MCF 10A (cell line): Measurements from ENCODE around the gene ADCY1. TPM values are rescaled to one million over a fixed set of nuclear protein-coding genes. Genes with fewer than 3 reads are reported as not detected.

Source experiments
- BruUV-seq: library from RNA; stranded (reverse); fragments of 400-500 nt; replicated peaks from 2 replicates; lab custom pipeline; 2021; lab: Mats Ljungman, UMichigan
- CTCF ChIA-PET: fragments of 300-600 bp; sonication (Branson Sonifier 250); formaldehyde crosslinking; extraction: SDS; loops from one replicate; lab custom pipeline; 2021; ENCODE audit warnings: antibody characterized with exemption, inconsistent platforms; lab: Yijun Ruan, JAX
- POLR2A ChIA-PET: fragments of 300-600, 350-650 bp; sonication (Branson Sonifier 250); formaldehyde crosslinking; extraction: SDS; loops from one replicate; lab custom pipeline; 2020; ENCODE audit warnings: antibody characterized with exemption, inconsistent platforms; lab: Yijun Ruan, JAX
- DNase-seq: peaks from one replicate; pipeline ENCODE4 v3.0.0-alpha.2; 2018; ENCODE audit not compliant: unreplicated experiment
- H3K27ac Mint-ChIP-seq: one replicate; pipeline ENCODE4 v1.8.0; 2022; ENCODE audit warnings: mild to moderate bottlenecking, low read depth, mixed read lengths; ENCODE audit not compliant: unreplicated experiment
- H3K27me3 Mint-ChIP-seq: one replicate; pipeline ENCODE4 v1.8.0; 2022; ENCODE audit warnings: mixed read lengths; ENCODE audit not compliant: insufficient read depth, unreplicated experiment
- H3K36me3 Mint-ChIP-seq: one replicate; pipeline ENCODE4 v1.8.0; 2022; ENCODE audit warnings: mild to moderate bottlenecking, moderate library complexity, mixed read lengths; ENCODE audit not compliant: insufficient read depth, unreplicated experiment
- H3K4me1 Mint-ChIP-seq: one replicate; pipeline ENCODE4 v1.8.0; 2022; ENCODE audit warnings: mixed read lengths; ENCODE audit not compliant: insufficient read depth, unreplicated experiment
- H3K4me3 Mint-ChIP-seq: one replicate; pipeline ENCODE4 v1.8.0; 2022; ENCODE audit warnings: mild to moderate bottlenecking, moderate library complexity, mixed read lengths; ENCODE audit not compliant: unreplicated experiment
- H3K9me3 Mint-ChIP-seq: one replicate; pipeline ENCODE4 v1.8.0; 2022; ENCODE audit warnings: mixed read lengths; ENCODE audit not compliant: unreplicated experiment
- intact Hi-C: fragments of 100-400 bp; cut with micrococcal nuclease; formaldehyde crosslinking; loops from 2 replicates; pipeline ENCODE4 v1.14.1; 2022
- total RNA-seq: library from RNA; stranded (reverse); gene quantifications from 2 replicates; pipeline ENCODE4 v1.2.3, GENCODE V29; 2022
- TF ChIP-seq, protein P1 (sequence below): fragments of 200-600 bp; IDR thresholded peaks from one replicate; pipeline ENCODE4 v1.8.0; 2022; ENCODE audit warnings: antibody characterized with exemption, mild to moderate bottlenecking; ENCODE audit not compliant: unreplicated experiment

Gene ADCY1
- total RNA-seq, 1 experiment from 2014 or later = 0.61 TPM

DNA sequence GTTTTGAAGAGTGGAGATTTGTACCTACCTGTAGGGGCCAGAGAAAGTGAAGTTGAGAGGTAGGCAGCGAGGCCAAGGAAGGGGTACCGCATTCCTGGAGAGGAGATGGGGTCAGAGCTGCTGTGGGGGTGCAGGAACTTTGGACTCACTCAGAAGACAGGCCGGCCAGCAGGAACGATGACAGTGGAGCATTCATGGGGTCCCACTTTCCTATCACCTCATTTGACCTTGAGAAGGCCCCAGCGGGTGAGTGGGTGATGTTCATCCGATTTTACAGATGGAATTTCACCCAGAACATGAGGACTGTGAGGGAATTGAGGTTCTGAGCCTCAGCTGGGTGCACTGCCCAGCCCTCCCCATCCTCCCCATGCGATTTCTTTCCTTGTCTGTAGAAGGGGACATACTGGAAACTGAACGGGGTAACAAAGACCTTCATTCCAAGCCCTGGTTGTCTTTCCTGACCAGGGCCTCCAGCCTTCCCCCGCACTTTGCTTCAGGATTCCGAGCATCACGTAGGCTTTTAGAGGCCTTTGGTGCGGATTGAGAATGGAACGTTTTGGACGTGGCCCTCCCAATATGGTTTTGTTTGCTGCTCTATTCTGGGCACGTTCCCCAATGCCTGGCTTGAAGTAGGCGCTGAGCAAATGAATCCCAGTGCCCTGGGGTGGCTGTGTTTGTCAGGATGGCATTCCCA lies 87.3 kb downstream of the ADCY1 start:
- ChIA-PET POLR2A (no interaction called here), CTCF (interaction anchor here (0.6 to 1.7 kb wide), 3 partner anchors 28 to 593 kb away, joined by 3 read pairs; no protein-coding TSS in a partner anchor)
- no peak for DNase-seq
- intact Hi-C loops = loop anchor here (10.0 kb wide), 1 partner anchor 507 kb away; the partner anchor contains the start of gene RAMP3
- H3K27ac Mint-ChIP-seq = no peak overlapping the region
- H3K4me3 Mint-ChIP-seq = no peak overlapping the region
- H3K9me3 Mint-ChIP-seq = no peaks in the 10 kb centered on the region
- BruUV-seq = no TSS peak
- TF ChIP-seq, protein P1, sequence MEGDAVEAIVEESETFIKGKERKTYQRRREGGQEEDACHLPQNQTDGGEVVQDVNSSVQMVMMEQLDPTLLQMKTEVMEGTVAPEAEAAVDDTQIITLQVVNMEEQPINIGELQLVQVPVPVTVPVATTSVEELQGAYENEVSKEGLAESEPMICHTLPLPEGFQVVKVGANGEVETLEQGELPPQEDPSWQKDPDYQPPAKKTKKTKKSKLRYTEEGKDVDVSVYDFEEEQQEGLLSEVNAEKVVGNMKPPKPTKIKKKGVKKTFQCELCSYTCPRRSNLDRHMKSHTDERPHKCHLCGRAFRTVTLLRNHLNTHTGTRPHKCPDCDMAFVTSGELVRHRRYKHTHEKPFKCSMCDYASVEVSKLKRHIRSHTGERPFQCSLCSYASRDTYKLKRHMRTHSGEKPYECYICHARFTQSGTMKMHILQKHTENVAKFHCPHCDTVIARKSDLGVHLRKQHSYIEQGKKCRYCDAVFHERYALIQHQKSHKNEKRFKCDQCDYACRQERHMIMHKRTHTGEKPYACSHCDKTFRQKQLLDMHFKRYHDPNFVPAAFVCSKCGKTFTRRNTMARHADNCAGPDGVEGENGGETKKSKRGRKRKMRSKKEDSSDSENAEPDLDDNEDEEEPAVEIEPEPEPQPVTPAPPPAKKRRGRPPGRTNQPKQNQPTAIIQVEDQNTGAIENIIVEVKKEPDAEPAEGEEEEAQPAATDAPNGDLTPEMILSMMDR = no peak
- H3K4me1 Mint-ChIP-seq = no peaks in the 10 kb centered on the region
- H3K36me3 Mint-ChIP-seq = no peaks in the 10 kb centered on the region
- peaks cover 11% of the 10 kb centered on the region for H3K27me3 Mint-ChIP-seq

DNA sequence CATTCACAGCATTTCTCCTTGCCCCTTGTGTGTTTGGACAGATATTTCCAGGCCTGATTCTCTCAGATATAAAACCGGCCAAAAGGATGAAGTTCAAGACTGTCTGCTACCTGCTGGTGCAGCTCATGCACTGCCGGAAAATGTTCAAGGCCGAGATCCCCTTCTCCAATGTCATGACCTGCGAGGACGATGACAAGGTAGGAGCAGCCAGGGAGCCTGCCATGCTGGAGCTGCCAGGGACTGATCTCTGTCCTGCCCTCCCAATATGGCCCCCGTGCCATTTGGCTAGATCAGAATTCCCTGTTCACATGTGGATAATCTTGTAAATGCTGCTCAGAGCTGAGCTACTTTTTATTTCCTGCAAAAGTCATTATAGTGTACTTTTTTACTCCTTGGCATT lies 87.8 kb downstream of the ADCY1 start:
- BruUV-seq = no TSS peak
- no peak overlapping the region for H3K27ac Mint-ChIP-seq
- H3K4me3 Mint-ChIP-seq = no peak overlapping the region
- TF ChIP-seq, protein P1 = no peak
- no peaks in the 10 kb centered on the region for H3K4me1 Mint-ChIP-seq
- intact Hi-C loops = loop anchor here (10.0 kb wide), 1 partner anchor 507 kb away; the partner anchor contains the start of gene RAMP3
- peaks cover 11% of the 10 kb centered on the region for H3K27me3 Mint-ChIP-seq
- H3K9me3 Mint-ChIP-seq = no peaks in the 10 kb centered on the region
- DNase-seq = no peak
- ChIA-PET POLR2A (no interaction called here), CTCF (interaction anchor here (0.6 to 1.7 kb wide), 5 partner anchors 16 to 793 kb away, joined by 3 to 4 read pairs (median 3); no protein-coding TSS in a partner anchor)
- no peaks in the 10 kb centered on the region for H3K36me3 Mint-ChIP-seq

DNA sequence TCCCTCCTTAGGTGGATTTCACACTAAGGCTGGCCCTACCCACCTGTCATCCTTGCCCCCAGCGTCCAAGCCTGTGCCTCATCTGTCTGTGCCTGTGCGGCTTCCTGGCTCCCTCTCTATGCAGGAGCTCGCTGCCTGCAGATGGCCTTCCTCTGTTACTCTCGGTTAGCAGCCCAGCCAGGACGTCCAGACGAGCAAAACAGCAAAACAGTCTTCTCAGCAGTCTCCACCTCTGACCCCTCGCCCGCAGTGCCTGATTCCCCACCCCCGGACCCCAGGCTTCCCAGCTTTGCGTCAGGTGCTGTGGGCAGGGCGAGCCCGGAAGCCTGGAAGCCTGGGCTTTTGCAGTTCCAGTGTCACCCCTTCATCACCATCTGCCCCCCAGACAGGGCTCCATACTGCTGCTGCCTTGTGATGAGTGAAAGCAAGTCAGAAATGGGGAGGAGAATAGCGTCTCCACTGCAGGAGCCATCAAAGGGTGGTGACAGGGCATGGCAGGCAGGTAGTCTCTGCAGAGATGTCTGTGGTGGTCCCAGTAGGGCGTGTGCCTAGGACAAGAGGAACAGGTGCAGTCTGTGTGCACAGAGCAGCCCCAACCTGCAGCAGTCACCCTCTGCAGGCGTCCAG lies 88.5 kb downstream of the ADCY1 start:
- intact Hi-C loops = loop anchor here (1.0 to 10.0 kb wide), 2 partner anchors 192 to 508 kb away; partner anchors contain the start of gene RAMP3
- POLR2A ChIA-PET = no interaction called here
- DNase-seq = no peak
- Mint-ChIP-seq H3K4me1 (no peaks in the 10 kb centered on the region), H3K36me3 (no peaks in the 10 kb centered on the region), H3K27ac (no peak overlapping the region), H3K9me3 (no peaks in the 10 kb centered on the region), H3K4me3 (no peak overlapping the region), H3K27me3 (peaks cover 11% of the 10 kb centered on the region)
- TF ChIP-seq, protein P1 = no peak
- no TSS peak for BruUV-seq
- CTCF ChIA-PET = interaction anchor here (0.6 to 1.7 kb wide), 7 partner anchors 10 to 793 kb away, joined by 3 to 6 read pairs (median 3); no protein-coding TSS in a partner anchor
